TTC549 (cell line): Measurements from ENCODE around the gene CEP104.

Experiments
- FAIRE-seq: peaks from 2 replicates; lab custom pipeline; 2012; peaks lifted over from hg19 to GRCh38; lab: Jason Lieb, UNC

The CEP104 gene

GRCh38 chr1:3796215-3797061 is 60.6 kb downstream of the CEP104 start, which contains the start of gene LRRC47:
Gene LRRC47, minus strand, starts transcription at chr1:3796498. Its CDS starts 22 bp downstream, at chr1:3796476.
- FAIRE-seq: peak; percentile 15

GRCh38 chr1:3795453-3796214 is 61.4 kb downstream of the CEP104 start:
- no peak for FAIRE-seq

DNA sequence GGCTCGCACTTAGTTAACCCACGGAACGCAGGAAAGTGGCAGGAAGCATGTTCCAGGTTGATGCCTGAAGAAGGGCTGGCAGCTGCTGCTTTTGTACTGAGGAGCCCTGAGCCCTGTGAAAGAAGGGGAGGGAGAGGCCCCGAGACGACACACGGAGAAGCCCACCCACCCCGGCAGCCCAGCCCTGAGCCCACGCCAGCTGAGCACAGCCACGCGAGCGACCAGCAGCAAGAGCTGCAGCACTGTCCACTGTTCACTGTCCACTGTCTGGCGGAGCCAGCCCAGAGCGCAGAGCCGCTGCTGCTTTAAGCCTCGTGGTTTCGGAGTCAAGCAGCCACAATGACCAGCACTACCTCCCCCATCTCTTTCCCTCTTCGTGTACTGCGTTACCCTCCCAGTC is 66.1 kb downstream of the CEP104 start:
- FAIRE-seq: no peak

- FAIRE-seq: no peak
Observed at GRCh38 chr1:3790500-3790923, 66.5 kb downstream of the CEP104 start.

GRCh38 chr1:3789421-3790300 is 67.3 kb downstream of the CEP104 start:
- no peak for FAIRE-seq

GRCh38 chr1:3788756-3789420 is 68.1 kb downstream of the CEP104 start:
- FAIRE-seq: no peak

GRCh38 chr1:3787745-3788605 is 69.0 kb downstream of the CEP104 start:
- FAIRE-seq: no peak

DNA sequence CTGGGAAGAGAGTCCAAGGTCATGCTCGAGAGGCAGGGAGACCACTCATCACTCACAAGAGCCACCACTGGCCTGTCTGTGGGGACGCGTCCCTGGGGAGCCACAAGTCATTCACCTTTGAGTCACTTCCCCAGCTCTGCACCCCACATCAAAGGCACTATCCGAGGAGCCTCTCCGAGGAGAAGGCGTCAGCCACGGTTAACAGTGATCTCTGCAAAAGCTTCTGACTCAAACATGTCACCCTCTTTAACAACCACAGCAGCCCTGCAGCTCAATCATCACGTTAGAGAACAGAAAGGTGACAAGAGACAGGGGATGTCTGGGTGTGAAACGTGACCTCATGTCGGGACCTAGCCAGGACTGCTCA is 69.7 kb downstream of the CEP104 start:
- no peak for FAIRE-seq

- FAIRE-seq: no peak
Observed at GRCh38 chr1:3786468-3787348, 70.3 kb downstream of the CEP104 start.

DNA sequence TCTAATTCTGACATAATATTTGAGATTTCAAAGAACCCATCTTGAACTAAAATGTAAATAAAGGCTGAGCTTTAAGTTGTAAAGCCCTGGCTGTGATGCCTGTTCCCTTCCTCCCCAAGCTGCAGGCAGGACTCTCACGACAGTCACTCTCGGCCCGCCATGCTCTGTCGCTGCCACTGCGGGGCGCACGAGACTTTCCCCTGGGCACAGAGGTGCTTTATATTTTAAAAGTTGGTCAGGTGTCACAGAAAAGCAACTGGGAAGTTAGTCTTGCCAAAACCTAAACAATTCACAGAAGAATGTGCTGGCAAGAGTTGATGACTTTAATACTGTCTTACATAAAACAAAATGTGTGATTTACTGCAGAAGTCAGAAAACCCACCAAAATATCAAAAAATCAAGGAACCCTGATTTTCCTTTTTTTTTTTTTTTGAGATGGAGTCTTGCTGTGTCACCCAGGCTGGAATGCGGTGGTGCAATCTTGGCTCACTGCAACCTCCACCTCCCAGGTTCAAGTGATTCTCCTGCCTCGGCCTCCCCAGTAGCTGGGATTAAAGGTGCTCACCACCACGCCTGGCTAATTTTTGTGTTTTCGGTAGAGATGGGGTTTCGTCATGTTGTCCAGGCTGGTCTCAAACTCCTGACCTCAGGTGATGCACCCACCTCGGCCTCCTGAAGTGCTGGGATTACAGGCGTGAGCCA is 71.4 kb downstream of the CEP104 start:
- no peak for FAIRE-seq

GRCh38 chr1:3785045-3785444 is 72.0 kb downstream of the CEP104 start:
- FAIRE-seq: no peak

GRCh38 chr1:3783651-3784474 is 73.1 kb downstream of the CEP104 start:
- FAIRE-seq: no peak

- no peak for FAIRE-seq
Observed at GRCh38 chr1:3780901-3781300, 76.1 kb downstream of the CEP104 start.

GRCh38 chr1:3779912-3780416 is 77.0 kb downstream of the CEP104 start:
- FAIRE-seq: no peak

DNA sequence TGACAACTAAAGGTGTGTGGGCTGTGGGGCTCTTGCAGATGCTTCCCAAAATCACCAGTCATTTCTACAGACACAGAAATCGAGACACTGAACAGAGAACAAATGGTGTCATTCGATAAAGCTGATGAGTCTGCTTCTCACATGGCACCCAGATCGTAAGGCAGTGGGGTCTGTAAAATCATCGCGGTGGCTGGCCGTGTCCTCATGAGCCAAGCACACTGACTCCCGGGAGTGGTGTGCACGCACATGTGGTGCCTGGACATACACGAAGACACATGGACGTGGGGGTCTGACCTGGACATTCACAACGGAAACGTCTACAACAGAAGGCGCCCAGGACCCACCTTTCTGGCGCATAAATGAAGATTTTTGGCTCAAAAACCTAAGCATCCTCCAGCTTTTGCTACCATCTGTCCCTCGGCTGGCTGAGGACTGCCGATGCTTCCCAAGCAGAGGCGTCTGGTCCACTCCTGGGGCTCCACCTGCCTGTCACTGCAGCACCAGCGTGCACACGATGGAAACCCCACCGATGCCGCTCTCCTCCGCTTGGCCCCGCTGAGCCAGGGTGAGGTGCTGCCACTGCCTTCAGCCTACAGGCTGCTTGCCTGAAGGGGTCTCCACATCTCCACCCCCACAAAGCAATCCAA is 77.6 kb downstream of the CEP104 start:
- no peak for FAIRE-seq

DNA sequence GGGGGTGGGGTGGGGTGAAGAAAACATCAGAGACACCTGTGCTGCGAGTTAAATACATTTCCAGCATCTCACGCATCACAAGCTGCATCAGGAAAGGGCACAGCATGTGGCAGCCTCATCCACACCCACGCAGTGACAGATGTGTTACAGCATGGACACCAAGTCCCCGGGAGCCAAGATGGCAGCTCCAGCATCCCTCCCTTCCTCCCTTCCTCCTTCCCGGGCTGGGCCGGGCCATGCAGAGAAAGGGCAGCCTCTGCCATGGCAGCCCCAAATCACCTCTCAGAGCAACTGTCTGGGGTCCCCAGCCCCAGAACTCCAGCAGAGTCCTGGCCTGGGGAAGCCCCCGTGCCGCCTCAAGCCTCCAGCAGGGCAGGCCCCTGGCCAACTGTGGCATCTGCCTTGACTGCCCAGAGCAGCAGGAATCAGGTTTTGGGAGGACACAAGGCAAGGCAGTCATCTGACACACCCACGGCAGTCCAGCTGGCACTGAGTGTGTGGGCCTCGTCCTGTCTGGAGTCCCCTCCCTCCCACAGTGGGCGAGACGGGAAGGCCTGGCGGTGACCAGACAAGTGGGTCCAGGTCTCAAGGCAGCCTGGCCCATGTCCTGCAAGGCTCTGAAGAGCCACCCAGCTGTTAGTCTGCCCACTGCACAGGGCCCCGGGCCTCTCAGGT is 78.3 kb downstream of the CEP104 start:
- FAIRE-seq: no peak
